ENCODE measurements around the gene PARD3. TPM values are rescaled to one million over a fixed set of nuclear protein-coding genes. Genes with fewer than 3 reads are reported as not detected.
"Not testable (repeated sequence)": the region's sequence is repeated elsewhere in the genome, so short reads cannot be mapped to it uniquely, and the experiment has no call there.

The PARD3 gene
- 32.3 TPM for polyA plus RNA-seq (2013, experiment 1 of 2; ENCODE audit: insufficient read length)
- 33.7 TPM for polyA plus RNA-seq (2013, experiment 2 of 2; ENCODE audit: insufficient read length)

- peak; percentile 68 for DNase-seq
Measured at GRCh38 chr10:34815185-34816084, at the start of gene PARD3. TSS of gene PARD3 (minus strand) at chr10:34815296. CDS start at chr10:34814995, 301 bp downstream.

DNA sequence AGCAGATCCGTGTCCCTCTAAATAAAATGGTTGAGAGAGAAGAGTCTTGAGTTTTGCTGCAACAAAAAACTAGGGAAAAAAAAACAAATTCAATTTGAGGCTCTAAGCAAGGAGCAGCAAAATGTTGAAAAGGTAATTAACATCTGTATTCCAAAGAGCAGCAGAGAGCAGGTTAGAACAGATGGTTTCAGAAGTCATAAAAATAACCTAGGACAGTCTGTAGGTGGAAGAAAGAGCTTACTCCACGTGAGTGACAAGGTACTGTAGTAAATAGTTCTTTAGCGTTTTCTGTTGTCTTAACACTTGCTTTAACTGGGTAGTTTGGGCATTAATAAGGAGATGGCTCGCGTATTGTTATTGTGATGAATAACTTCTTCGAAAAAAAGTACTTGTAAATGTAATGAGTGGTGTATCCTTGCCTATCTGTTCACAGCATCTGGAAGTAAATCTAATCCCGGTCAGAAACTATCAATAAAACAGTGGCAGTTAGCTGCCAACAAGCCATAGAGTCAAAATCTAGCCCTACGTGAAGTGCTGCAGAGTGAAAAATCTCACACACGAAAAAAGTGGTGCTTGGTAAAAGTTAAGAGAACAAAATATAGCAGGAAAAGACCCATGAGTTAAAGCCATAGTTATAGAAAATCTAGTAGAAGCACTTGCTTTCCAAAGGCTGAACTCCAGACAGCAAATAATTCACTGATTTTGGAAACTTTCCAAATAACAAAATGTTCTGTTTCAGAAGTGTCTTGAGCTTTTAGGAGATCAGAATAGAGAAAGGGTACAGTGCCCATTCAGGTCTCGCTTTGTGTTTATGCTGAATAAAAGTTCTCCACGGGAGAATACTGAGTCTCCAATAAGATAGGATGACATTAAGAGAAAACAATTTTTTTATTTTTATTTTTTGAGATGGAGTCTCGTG, 49.3 kb upstream of the PARD3 start:
- DNase-seq = no peak

DNA sequence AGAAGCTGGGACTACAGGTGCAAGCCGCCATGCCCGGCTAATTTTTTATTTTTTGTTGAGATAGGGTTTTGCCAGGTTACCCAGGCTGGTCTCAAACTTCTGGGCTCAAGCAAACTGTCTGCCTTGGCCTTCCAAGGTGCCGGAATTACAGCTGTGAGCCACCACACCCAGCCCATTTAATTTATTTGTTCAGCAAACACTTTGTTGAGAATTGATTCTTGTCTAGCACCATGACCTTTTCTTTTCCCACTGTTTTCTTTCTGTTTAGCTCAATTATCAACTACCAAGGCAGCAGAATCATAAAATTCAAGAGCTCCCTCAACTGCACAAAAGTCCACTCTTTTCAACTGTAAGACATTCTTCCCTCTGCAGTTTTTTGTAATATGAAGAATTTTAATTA, 47.8 kb upstream of the PARD3 start:
- DNase-seq = no peak

DNA sequence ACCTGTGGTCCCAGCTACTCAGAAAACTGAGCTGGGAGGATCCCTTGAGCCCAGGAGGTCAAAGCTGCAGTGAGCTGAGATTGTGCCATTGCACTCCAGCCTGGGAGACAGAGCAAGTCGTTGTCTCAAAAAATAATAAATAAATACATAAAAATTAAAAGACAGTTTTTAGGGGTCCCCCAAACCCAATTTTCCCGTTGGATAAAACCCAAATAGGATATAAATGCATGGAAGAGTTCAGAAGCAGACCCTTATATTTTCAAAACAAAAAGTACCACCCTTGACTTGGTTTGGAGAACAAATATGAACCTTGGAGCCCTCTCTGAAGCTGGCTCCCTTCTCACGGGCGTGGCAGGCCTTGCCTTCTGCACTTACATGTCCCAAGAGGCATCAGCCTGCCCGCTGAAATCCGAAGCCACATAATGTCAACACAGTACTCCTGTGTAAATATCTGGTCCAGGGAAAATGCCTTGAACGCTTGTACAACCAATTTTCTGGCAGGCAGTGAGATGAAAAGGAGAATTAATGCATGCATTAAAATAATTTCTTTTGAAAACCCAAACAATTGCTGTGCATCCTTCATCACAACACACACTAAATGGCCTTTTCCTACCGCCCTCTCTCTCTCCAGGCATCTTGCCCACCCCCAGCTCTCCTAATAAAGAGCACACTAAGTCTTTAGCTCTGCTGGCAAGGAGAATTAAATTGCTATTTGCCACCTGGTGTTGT, 46.4 kb upstream of the PARD3 start:
- DNase-seq = no peak

DNA sequence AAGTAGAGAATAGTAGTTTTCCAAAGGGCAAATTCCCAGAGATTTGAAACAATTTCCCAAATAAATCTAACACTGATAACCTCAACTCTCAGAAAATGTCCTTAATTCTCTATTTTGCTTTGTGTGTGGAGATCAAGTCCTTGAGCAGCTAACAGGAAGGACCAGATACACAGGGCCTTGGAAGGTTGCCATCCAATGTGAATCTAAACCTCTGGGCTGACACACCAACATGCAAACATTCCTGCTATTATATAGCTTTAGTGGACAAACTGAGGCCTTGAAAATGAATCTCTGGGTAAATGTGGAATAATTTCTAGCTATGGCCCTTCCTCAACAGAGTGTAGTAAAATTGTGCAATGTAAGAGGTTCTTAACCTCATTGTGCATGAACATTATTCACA, 44.1 kb upstream of the PARD3 start:
- peak; percentile 30 for DNase-seq

- no peak for DNase-seq
Measured at GRCh38 chr10:34858003-34858402, 42.9 kb upstream of the PARD3 start.

GRCh38 chr10:34854147-34854601, 39.1 kb upstream of the PARD3 start:
- DNase-seq = peak; percentile 17

- DNase-seq = no peak
Measured at GRCh38 chr10:34853357-34853756, 38.3 kb upstream of the PARD3 start.

GRCh38 chr10:34850558-34850957, 35.5 kb upstream of the PARD3 start:
- DNase-seq = no peak

GRCh38 chr10:34850036-34850435, 34.9 kb upstream of the PARD3 start:
- no peak for DNase-seq

DNA sequence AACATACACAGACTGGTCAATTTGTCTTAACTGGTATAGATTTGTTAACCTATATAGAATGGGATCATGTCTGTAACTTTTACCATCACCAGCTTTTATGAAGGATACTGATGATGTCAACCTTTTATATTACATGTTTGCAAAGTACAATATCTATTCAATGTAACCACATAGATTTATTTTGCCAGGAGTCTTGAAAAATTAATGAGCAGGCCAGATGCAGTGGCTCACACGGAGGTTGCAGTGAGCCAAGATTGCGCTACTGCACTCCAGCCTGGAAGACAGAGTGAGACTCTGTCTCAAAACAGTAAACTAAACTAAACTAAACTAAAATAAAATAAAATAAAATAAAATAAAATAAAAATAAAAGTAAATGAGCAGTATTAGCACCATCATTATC, 30.0 kb upstream of the PARD3 start:
- no peak for DNase-seq

DNA sequence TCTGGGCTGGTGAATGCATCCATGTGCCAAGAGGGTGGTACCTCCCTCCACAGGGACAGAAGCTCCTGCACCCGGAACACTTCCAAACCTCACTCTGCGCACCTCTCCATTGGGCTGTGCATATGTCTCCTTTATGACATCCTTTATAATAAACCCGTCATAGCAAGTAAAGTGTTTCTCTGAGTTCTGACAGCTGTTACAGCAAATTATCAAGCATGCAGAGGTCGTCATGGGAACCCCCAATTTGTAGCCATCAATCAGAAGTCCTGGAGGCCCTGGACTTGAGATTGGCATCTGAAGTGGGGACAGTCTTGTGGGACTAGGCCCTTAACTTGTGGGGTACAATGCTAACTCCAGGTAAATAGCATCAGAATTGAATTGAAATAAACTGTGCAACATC, 29.4 kb upstream of the PARD3 start:
- no peak for DNase-seq

DNA sequence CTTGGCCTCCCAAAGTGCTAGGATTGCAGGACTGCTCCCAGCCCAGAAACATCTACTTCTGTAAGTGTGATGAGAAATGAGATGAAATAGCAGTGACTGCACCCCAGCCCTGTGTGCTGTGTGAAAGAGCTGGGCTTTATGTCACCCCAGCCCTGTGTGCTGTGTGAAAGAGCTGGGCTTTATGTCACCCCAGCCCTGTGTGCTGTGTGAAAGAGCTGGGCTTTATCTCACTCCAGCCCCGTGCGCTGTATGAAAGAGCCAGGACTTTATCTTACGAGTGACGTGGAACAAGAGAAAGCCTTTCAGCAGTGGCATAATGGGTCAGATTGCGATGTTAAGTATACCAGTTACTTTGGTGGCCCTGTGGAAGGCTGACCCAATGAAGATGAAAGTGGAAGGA, 28.4 kb upstream of the PARD3 start:
- not testable (repeated sequence) for DNase-seq

GRCh38 chr10:34838366-34838900, 23.3 kb upstream of the PARD3 start:
- DNase-seq = no peak

DNA sequence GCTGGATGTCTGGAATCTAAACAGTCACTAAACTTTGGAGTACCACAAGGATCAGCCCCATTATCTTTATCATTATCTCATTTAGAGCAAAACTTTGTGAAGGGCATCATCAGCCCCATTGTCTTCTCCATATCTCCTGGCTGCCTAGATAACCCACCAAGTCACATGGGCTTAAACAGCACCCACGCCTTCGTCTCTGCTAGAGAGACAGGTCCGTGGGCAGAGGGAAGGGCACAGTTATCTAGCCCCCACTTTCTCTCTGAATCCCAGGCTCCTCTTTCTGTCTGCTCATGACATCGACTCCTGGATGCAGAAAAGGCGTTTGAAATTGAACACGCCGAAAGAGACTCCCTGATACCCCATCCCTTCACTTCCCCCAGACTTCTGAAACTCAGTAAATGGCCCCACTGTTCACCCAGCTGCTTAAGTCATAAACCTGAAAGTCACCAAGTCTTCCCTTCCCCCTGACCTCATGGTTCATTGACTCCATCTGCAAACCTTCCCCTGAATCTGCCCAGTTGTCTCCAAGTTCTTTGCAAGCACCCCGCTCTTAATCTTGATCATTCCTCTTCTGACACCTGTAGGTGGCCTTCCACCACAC, 20.9 kb upstream of the PARD3 start:
- no peak for DNase-seq

GRCh38 chr10:34834274-34834673, 19.2 kb upstream of the PARD3 start:
- DNase-seq = no peak

DNA sequence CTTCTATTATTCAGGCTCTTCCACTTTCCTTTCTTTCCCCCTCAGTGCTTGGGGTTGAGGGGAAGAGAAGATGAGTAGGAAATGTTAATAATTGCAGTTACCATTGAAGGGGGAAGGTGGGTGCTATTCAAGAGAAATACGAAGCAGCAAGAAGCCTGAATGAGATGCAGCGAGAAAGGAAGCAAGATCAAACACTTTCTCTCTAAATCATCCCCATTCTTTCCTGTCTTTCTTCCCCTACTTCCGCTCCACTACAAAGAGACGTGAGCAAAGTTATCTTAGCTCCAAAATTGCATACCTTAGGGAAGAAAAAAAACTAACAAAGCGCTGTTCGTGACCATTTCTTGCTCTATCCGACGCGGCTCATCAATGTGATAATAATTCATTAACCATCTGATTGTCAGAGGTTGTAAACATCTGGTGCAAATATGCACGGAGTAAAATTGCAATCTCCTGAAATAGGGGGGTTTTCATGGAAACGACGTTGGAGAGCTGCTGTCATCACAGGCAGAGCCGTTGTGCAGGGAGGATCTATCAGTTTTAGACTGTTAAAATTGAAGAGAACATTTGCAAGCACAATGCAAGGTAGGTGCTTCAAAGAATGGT, 15.2 kb upstream of the PARD3 start:
- peak; percentile 58 for DNase-seq

- peak; percentile 56 for DNase-seq
Measured at GRCh38 chr10:34826857-34827766, 12.0 kb upstream of the PARD3 start.

GRCh38 chr10:34826221-34826620, 11.1 kb upstream of the PARD3 start:
- no peak for DNase-seq

GRCh38 chr10:34825414-34825813, 10.3 kb upstream of the PARD3 start:
- DNase-seq = no peak

Data from fibroblast of skin of abdomen (primary cell).